A673 (cell line): ENCODE results near the gene NAT16. TPM values are rescaled to one million over a fixed set of nuclear protein-coding genes. Genes with fewer than 3 reads are reported as not detected.

Source experiments
- BruUV-seq: library from RNA; stranded (reverse); fragments of 400-500 nt; replicated peaks from 2 replicates; lab custom pipeline; 2021; lab: Mats Ljungman, UMichigan
- CTCF ChIA-PET: fragments of 300-600 bp; sonication (Branson Sonifier 250); formaldehyde crosslinking; loops from one replicate; lab custom pipeline; 2022; ENCODE audit warnings: antibody characterized with exemption; lab: Charles Lee
- POLR2A ChIA-PET: fragments of 300-600 bp; sonication (Branson Sonifier 250); formaldehyde crosslinking; loops from one replicate; lab custom pipeline; 2022; ENCODE audit warnings: antibody characterized with exemption; ENCODE audit not compliant: low non-redundant PET; lab: Charles Lee
- DNase-seq: peaks from one replicate; pipeline ENCODE4 v3.0.0-alpha.2; 2015; ENCODE audit warnings: low spot score
- H3K27ac ChIP-seq: fragments of 200-600 bp; sonication (generic); 2 replicates; pipeline ENCODE4 v1.5.1; 2016; ENCODE audit warnings: mixed run types, low read depth, mild to moderate bottlenecking, mixed read lengths, antibody characterized with exemption, low read length; ENCODE audit not compliant: poor library complexity, severe bottlenecking
- H3K27me3 ChIP-seq: fragments of 200-600 bp; sonication (generic); replicated peaks from 2 replicates; pipeline ENCODE4 v1.6.1; 2017; ENCODE audit warnings: mixed run types, low read depth, mild to moderate bottlenecking, mixed read lengths, antibody characterized with exemption, low read length; ENCODE audit not compliant: insufficient read depth, poor library complexity
- H3K36me3 ChIP-seq: fragments of 200-600 bp; sonication (generic); 2 replicates; pipeline ENCODE4 v1.6.1; 2016; ENCODE audit warnings: mixed run types, mild to moderate bottlenecking, mixed read lengths, antibody characterized with exemption, low read length; ENCODE audit not compliant: insufficient read depth, poor library complexity, severe bottlenecking
- H3K4me1 ChIP-seq: fragments of 200-600 bp; sonication (generic); 2 replicates; pipeline ENCODE4 v1.6.1; 2017; ENCODE audit warnings: mixed run types, mild to moderate bottlenecking, mixed read lengths, antibody characterized with exemption, low read length; ENCODE audit not compliant: insufficient read depth, poor library complexity, severe bottlenecking
- H3K4me3 ChIP-seq: fragments of 200-600 bp; sonication (generic); 2 replicates; pipeline ENCODE4 v1.5.1; 2016; ENCODE audit warnings: low read depth, mixed run types, mild to moderate bottlenecking, mixed read lengths, low read length; ENCODE audit not compliant: poor library complexity, severe bottlenecking
- H3K9me3 ChIP-seq: fragments of 200-600 bp; sonication (generic); 2 replicates; pipeline ENCODE4 v1.6.1; 2016; ENCODE audit warnings: mixed run types, low read depth, mild to moderate bottlenecking, mixed read lengths, antibody characterized with exemption, low read length; ENCODE audit not compliant: poor library complexity, severe bottlenecking
- EZH2 ChIP-seq: fragments of 200-600 bp; sonication (generic); IDR thresholded peaks from 2 replicates; pipeline ENCODE4 v1.6.1; 2017; ENCODE audit warnings: borderline replicate concordance, low read depth, mild to moderate bottlenecking, mixed read lengths, antibody characterized with exemption, low read length; ENCODE audit not compliant: poor library complexity, severe bottlenecking
- intact Hi-C: fragments of 100-400 bp; cut with micrococcal nuclease; formaldehyde crosslinking; loops from one replicate; pipeline ENCODE4 v1.10.0; 2022; ENCODE audit not compliant: unreplicated experiment
- total RNA-seq: library from RNA; stranded (reverse); gene quantifications from 2 replicates; pipeline ENCODE4 v1.2.3, GENCODE V29; 2021
- TF ChIP-seq, protein P1 (sequence below): fragments of 300-800, 200-600 bp; sonication (generic); conservative IDR thresholded peaks from 2 replicates; pipeline ENCODE4 v1.5.1; 2017; ENCODE audit warnings: low read depth, mild to moderate bottlenecking, antibody characterized with exemption, low read length, moderate library complexity, mixed read lengths

NAT16 gene
- total RNA-seq, 1 experiment from 2014 or later = not detected

DNA sequence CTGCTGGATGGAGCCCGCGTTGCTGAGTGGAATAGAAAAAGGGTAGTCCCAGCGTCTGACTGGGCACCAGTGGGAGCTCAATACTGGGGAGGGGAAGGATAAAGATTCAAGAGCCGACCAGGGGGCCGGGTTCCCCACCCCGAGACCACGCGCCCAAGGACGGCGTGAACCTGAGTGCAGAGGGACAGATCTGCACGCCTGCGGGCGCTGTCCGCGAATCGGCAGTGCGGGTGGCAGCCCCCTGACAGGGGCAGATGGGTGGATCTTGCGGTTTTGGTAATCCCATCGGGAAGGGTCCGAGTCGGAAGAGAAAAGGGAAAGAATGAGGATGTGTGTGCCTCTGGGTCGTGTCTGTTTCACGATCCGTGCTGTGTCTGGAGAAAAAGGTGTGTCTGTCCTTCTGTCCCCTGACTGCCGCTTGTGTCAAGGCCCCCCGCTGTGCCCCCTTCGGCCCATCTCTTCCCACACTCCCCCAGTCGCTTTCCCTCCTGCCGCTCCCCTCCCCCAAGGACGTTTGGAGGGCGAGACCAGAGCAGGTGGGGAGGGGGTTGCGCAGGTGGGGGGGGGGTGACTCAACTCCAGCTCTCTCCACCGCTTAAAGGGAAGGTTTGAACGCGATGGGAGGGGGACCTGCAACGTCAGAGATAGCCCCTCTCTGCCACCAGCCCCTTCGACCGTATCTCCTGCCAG is 14.0 kb downstream of the NAT16 start:
- Histone ChIP-seq H3K27ac (no peak overlapping the region), H3K27me3 (peaks cover 46% of the 10 kb centered on the region), H3K4me3 (peak overlapping the region; percentile 39), H3K36me3 (no peaks in the 10 kb centered on the region), H3K4me1 (peaks cover 59% of the 10 kb centered on the region), H3K9me3 (no peaks in the 10 kb centered on the region)
- no peak for DNase-seq
- CTCF ChIA-PET = interaction anchor here (0.6 to 2.1 kb wide), 4 partner anchors 10 to 26 kb away, joined by 3 to 10 read pairs (median 5); no protein-coding TSS in a partner anchor
- TF ChIP-seq EZH2 = no peak
- TF ChIP-seq, protein P1, sequence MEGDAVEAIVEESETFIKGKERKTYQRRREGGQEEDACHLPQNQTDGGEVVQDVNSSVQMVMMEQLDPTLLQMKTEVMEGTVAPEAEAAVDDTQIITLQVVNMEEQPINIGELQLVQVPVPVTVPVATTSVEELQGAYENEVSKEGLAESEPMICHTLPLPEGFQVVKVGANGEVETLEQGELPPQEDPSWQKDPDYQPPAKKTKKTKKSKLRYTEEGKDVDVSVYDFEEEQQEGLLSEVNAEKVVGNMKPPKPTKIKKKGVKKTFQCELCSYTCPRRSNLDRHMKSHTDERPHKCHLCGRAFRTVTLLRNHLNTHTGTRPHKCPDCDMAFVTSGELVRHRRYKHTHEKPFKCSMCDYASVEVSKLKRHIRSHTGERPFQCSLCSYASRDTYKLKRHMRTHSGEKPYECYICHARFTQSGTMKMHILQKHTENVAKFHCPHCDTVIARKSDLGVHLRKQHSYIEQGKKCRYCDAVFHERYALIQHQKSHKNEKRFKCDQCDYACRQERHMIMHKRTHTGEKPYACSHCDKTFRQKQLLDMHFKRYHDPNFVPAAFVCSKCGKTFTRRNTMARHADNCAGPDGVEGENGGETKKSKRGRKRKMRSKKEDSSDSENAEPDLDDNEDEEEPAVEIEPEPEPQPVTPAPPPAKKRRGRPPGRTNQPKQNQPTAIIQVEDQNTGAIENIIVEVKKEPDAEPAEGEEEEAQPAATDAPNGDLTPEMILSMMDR = no peak
- BruUV-seq = no TSS peak
- POLR2A ChIA-PET = interaction anchor here (0.6 kb wide), 1 partner anchor 46 kb away, joined by 7 read pairs; no protein-coding TSS in a partner anchor
- intact Hi-C loops = no loop called here

DNA sequence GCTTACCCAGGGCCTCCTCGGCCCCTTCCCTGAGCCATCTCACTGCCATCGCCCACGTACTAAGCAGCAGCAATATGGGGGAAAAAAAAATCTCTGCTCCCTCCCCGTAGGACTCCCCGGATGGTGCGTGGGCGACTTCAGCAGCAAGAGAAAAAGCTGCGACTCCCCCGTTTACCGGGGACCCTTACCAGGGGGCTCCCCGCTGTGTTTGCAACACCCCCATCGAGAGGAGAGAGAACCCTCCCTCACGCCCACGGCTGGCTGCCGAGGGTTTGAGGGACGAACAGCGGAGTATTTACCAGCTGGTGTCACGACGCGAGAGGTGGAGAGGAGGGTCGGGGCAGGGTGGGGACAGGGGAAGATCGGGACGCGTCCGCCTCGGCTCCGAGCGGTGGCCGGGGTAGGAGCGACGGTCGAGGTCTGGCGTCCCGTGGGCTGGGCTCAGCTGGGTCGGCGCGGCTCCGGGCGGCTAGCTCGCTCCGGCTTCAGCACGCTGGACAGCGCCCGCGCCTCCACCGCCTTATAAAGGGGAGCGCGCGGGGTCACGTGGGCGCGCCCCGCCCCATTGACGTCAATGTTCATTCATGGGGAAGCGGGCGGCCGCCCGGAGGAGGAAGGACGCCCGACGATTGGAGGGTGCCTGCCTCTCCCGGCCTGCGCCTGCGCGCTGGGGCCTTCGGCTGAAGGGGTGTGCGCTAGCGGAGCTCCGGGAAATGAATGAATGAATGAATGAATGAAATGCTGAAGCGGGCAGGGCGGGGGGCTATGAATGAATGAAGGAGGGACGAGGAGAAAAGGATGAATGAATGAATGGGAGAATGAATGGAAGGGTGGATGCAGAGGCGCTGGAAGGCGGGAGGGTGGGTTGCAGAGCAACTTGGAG is 14.8 kb downstream of the NAT16 start, which contains the start of gene VGF:
VGF (minus strand) TSS at position 495 of the 883 bp plus-strand sequence. CDS start 726 bp downstream, outside the sequence.
- peak; percentile 97 for DNase-seq
- no peaks in the 10 kb centered on the region for H3K9me3 ChIP-seq
- peaks cover 38% of the 10 kb centered on the region for H3K27me3 ChIP-seq
- no peak for TF ChIP-seq EZH2
- ChIA-PET POLR2A (no interaction called here), CTCF (interaction anchor here (0.8 to 2.1 kb wide), 3 partner anchors 9 to 27 kb away, joined by 3 to 5 read pairs (median 5); no protein-coding TSS in a partner anchor)
- no peak within 1 kb of the TSS for H3K27ac ChIP-seq
- H3K4me1 ChIP-seq = peaks cover 57% of the 10 kb centered on the region
- H3K4me3 ChIP-seq = peak within 1 kb of the TSS; percentile 49
- H3K36me3 ChIP-seq = no peaks in the 10 kb centered on the region
- intact Hi-C loops = no loop called here
- BruUV-seq = no TSS peak

DNA sequence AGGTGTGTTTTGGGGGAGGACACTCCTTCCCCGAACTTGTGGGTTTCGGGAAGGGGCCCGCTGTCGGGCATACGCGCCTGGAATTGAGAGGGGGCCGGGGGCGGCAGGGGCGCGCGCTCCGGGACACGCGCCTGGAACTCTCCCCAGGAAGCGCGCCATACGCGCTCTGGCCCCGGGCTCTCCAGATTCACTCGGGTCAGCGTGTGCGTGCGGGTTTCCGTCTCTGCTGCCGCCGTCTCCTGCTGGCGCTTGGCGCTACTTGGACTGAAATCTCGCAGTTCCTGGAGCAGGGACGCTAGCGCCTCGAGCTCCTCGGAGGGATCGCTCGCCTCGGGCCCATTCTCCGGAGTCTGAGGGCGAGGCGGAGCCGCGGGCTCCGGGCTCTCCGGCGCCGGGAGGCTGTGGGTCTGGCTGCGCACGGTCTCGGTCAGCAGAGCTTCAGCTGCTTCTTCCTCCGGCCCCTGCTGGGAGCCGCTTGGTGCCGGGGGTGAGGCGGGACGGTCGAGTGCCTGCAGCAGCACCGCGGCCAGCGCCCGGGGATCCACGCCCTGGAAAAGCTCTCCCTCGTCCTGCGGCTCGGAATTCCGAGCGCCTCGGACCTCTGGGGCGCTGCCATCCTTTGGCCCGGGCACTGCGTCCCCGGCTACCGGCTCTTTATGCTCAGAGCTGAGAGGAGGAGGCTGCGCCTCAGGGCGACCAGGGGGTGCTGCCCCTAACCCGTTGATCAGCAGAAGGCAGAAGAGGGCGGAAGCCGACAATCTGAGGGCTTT is 15.8 kb downstream of the NAT16 start:
- H3K27ac ChIP-seq = no peak overlapping the region
- no TSS peak for BruUV-seq
- intact Hi-C loops = no loop called here
- H3K9me3 ChIP-seq = no peaks in the 10 kb centered on the region
- DNase-seq = peak; percentile 54
- POLR2A ChIA-PET = no interaction called here
- H3K4me3 ChIP-seq = peak overlapping the region; percentile 49
- H3K27me3 ChIP-seq = peaks cover 32% of the 10 kb centered on the region
- peaks cover under 1% of the 10 kb centered on the region for H3K36me3 ChIP-seq
- peak; percentile 68 for TF ChIP-seq EZH2
- TF ChIP-seq, protein P1 = no peak
- H3K4me1 ChIP-seq = peaks cover 55% of the 10 kb centered on the region
- CTCF ChIA-PET = no interaction called here
